Muscle of arm (tissue), 12 donors: ENCODE measurements around the gene CRTC2. TPM values are rescaled to one million over a fixed set of nuclear protein-coding genes. Genes with fewer than 3 reads are reported as not detected.
A peak's percentile ranks its signal among the peaks of the same experiment; 100 is the strongest.

Source experiments
- DNase-seq: peaks from one replicate; pipeline ENCODE4 v3.0.0-alpha.2; 2013
- polyA plus RNA-seq, 12 donors: library from polyadenylated mRNA; unstranded; fragments of 120-200 nt; gene quantifications; one replicate each; pipeline ENCODE4 v1.2.1, GENCODE V29; 2013; ENCODE audit not compliant: insufficient read length in 12 of 12

CRTC2 gene
- polyA plus RNA-seq, 12 donors, result 18.3 to 48.2 (median 24.3) TPM; not detected in 1

GRCh38 chr1:153976819-153977249 lies 18.4 kb upstream of the CRTC2 start:
- DNase-seq, result no peak

DNA sequence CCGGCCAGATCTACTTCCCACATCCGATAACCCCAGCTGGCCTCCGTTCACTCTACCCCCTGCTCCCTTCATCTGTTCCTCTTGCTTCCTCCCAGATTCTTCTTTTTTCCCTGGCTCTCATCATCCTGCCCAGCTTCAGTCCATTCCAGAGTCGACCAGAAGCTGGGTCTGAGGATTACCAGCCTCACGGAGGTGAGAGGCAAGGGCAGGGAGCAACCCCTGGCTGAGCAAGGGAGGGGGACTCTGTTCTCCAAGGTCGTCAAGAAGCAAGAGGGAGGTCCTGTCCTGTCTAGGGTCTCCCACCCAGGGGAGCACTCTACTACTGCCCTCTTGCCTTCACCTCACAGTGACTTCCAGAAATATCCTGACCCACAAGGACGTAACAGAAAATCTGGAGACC lies 15.1 kb upstream of the CRTC2 start:
- DNase-seq, result no peak

GRCh38 chr1:153973071-153973470 lies 14.7 kb upstream of the CRTC2 start:
- DNase-seq, result no peak

DNA sequence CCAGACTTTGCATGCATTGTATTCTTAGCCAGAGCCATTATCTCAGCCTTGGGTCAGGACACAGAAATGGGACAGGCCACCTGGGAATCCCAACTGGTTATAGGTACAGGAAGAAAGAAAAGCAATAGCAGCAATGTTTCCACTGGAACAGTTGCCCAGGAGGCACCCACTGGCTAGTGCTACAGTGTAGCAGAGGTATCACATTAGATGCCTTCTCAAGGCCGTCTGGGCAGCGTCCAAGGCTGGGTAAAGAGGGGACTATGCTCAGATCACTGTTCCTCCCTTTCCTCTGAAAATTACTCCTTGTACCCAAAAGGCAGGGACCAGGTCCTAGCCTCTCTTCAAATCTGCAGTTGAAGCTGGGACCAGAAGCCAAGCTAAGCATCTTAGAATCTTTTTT lies 11.9 kb upstream of the CRTC2 start:
- no peak for DNase-seq

- no peak for DNase-seq
These were observed 10.6 kb upstream of the CRTC2 start for GRCh38 chr1:153968972-153969371.

- no peak for DNase-seq
These were observed 10.0 kb upstream of the CRTC2 start for GRCh38 chr1:153968408-153968807.

DNA sequence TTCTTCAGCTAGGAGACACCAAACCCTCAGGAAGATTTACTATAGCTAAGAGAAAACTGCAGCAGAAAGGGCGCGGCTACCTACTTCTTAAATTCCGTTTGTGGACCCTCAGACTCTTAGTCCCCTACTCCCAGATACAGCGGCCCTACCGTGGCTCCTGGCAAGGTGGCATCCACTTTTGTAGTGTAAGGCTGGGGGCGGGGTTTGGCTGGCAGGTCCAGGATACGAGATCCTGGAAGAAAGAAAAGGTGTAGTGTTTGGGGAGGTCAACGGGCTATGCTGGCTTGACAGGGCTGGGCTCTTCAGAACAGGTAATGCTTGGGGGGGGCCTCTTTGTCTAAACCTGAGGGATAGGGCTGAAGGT lies 9.6 kb upstream of the CRTC2 start:
- no peak for DNase-seq

- DNase-seq, result peak; percentile 96
These were observed 8.9 kb upstream of the CRTC2 start, which contains the start of gene CREB3L4 for GRCh38 chr1:153967107-153967999. Gene CREB3L4 (plus strand): TSS chr1:153967902. CDS start chr1:153968526, 624 bp downstream.

- no peak for DNase-seq
These were observed 5.5 kb upstream of the CRTC2 start for GRCh38 chr1:153963850-153964331.

- DNase-seq, result peak; percentile 99
These were observed 4.8 kb upstream of the CRTC2 start, which contains the start of gene SLC39A1 for GRCh38 chr1:153963030-153963849. Gene SLC39A1 (minus strand): TSS chr1:153963537. CDS start chr1:153962715, 822 bp downstream.

DNA sequence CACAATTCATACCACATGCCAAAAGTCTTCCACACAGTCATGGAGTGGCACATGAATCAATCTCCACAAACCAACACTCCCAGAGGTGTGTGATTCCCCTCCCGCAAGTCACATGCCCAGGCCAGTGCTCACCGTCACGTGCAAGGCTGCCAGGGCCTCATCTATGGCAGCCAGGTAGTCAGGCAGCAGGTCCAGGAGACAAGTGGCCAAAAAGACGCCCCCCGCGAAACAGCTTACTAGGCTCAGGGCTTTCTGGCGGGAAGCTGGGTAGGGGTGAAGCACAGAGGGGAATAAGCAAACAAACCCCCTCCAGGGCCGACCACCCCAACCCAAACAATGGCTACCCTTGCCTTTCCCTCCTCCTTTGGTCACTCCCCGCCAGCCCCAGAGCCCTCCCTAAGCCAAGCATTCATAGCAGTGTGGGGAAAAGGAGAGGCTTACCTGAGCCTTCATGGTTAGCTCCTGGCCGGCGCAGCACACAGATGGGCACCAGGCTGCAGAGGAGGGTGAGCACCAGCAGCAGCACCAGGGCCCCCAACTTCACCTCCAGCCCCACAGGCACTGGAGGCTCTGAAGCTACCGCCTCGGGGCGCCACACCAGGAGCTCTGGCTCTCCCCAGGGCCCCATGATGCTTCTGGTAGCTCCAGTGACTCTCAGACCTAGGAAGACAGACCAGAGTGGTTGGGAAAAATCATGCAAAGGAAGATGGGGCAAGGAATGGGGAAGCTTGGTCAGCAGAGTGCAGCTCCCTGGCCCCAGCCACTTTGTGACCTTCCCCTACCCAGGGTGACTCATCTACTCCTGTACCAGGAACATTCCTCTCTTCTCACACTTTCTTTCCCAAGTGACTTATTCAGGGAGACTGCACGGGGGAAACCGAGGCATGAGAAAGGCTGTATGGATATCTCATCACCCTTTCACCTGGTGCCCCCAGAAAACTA lies 3.9 kb upstream of the CRTC2 start:
- DNase-seq, result no peak

DNA sequence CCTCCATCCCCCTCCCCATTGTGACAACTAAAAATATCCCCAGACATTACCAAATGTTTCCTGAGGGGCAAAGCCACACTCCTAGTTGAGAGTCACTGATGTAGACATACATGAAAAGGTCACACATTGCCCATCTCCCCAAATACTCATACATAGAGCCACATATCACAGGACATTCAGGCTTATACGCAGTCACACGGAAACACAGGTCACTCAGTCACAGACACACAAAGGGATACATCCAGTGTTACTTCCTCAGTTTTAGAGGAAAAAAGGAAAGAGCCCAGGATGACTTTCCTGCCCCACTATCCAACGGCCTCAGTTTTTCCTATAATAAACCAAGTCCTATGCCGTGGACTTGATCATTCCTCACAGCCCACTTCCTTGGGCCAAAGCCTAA lies 3.0 kb upstream of the CRTC2 start:
- DNase-seq, result no peak

- DNase-seq, result no peak
These were observed 1.8 kb upstream of the CRTC2 start for GRCh38 chr1:153960206-153960605.

- no peak for DNase-seq
These were observed 1.0 kb upstream of the CRTC2 start for GRCh38 chr1:153959454-153959853.

DNA sequence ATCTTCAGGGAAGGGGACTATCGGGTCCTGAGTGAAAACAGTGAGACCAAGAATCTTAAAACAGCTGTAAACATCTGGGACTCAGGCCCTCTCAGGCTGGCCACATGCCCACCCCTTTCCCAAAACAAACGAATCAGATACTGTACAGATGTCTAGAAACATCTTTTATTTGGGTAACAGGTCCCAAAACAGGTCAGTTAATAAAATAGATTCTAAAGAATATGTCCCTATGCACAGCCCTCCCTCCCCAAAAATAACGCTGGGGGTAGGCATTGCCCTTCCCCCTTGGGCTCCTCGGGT lies 499 bp upstream of the CRTC2 start:
- no peak for DNase-seq

DNA sequence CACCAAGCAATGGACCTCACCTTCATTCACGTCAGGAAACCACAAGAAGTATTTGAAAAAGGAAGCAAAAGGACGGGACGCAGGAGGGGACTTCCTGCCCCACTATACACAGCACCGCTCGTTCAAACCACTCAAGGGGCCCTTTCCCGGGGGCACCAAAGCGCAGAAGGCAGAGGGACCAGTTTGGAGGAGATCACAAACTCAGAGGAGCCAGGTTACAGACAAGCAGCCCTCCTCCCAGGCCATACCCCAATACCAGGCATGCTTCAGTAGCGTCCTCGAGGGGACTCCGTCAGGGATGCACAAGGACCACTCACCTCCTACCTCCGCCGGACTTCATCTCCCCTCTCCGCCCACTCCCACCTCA lies 685 bp downstream of the CRTC2 start:
- no peak for DNase-seq

GRCh38 chr1:153956997-153957715 lies 1.3 kb downstream of the CRTC2 start:
- no peak for DNase-seq

- no peak for DNase-seq
These were observed 3.6 kb downstream of the CRTC2 start for GRCh38 chr1:153954826-153955225.

GRCh38 chr1:153953859-153954365 lies 4.5 kb downstream of the CRTC2 start:
- no peak for DNase-seq

DNA sequence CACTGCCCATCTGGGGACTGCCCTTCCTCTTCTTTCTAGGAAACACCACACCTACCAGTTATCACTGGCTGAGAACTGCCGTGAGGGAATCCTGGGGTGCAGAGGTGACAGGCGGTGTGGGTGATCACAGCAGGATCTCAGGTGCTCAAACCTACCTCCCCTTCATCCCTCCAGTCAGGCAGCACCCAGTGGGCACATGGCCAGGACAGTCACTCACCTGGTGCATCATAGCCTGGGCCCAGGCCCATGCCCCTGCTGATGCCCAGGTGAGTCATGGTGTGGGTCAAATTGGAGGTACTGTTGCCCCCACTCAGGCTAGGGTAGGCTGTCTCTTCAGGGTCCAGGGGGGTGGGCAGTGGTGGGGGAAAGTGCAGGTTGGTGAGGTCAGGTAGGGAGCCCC lies 6.6 kb downstream of the CRTC2 start:
- DNase-seq, result no peak

DNA sequence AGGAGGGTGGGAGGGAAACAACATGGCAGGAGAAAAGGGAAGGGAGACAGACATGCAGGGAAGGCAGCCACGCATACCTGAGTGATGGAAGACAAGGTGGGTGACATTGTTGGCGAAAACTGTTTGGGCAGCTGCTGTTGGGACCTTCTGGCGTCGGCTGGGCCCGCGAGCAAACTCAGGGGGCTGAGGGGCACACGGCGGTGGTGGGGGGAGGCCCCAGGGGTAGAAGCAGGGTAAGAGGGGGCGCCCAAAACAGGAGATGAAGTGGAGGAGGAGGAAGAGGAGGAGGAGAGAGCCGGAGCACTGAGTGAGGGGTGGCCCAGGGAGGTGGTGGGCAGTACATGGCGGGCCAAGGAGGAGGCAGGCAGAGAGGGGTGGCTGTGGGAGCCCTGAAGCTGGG lies 7.2 kb downstream of the CRTC2 start:
- DNase-seq, result no peak
